Central memory CD4-positive, alpha-beta T cell (primary cell): ENCODE results near the gene GALNT6.

ENCODE experiments used
- DNase-seq: peaks from one replicate; pipeline ENCODE4 v3.0.0; 2022

The GALNT6 gene

GRCh38 chr12:51379571-51379970 lies 11.6 kb downstream of the GALNT6 start:
- no peak for DNase-seq

GRCh38 chr12:51378749-51379148 lies 12.5 kb downstream of the GALNT6 start:
- DNase-seq = no peak

DNA sequence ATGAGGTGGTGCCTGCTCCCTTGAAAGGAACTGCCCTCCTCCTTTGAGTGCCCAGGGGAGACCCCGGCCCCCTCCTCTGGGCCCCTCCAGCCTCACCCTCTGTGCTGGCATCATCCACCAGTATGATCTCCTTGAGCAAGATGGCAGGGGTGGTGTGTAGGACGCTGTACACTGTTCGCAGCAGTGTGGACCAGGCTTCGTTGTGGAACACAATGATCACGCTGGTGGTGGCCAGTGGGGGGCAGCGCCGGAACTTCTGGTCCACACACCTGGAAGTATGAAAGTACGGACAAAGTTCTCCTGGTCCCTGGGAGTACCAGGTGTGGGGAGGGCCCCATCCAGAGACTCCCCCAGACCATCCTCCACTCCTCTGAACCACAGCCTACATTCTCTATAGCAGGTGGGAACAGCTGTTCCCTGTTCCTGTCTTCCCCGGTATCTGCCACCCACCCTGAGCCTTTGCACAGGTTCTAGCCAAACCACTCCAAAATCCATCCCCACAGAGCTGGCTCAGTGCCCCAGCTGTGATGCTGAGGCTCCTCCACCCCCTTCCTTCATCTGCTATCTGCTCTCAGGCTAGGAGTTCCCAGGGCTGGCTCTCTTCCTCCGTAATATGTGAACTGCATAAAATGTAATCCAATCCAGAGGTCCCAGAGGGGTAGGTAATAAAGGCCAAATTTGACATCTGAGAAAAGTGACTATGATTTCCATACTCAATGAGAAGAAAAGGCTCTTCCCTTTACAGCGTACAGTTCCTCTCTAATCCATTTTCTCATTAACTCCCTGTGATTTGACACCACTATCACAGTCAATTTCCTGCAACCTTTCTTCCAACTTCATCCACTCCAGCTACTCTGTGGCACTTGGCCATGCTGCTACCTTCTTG lies 13.9 kb downstream of the GALNT6 start:
- no peak for DNase-seq

- DNase-seq = no peak
Observed at GRCh38 chr12:51374856-51375255, 16.4 kb downstream of the GALNT6 start.

- no peak for DNase-seq
Observed at GRCh38 chr12:51374361-51374760, 16.8 kb downstream of the GALNT6 start.

DNA sequence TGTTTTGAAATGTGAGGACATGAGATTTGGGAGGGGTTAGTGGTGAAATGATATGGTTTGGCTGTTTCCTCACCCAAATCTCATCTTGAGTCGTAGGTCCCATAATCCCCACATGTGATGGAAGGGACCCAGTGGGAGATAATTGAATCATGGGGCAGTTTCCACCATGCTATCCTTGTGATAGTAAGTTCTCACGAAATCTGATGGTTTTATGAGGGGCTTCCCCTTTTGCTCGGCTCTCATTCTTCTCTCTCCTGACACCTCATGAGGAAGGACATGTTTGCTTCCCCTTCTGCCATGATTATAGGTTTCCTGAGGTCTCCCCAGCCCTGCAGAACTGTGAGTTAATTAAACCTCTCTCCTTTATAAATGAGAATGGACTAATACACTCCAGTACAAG lies 18.0 kb downstream of the GALNT6 start:
- DNase-seq = no peak

DNA sequence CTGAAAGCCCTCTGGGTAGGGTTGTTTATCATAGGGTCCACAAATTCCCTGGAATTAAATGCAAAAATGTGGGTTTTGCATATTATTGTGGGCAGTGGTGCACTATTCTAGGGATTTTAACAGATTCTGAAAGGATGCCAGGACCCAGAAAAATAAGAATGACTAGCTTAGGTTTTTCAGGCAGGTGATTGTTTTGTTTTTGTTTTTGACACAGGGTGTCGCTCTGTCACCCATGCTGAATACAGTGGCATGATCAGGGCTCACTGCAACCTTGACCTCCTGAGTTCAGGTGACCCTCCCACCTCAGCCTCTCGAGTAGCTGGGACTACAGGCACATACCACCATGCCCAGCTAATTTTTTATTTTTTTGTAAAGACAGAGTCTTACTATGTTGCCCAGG lies 19.2 kb downstream of the GALNT6 start:
- no peak for DNase-seq

DNA sequence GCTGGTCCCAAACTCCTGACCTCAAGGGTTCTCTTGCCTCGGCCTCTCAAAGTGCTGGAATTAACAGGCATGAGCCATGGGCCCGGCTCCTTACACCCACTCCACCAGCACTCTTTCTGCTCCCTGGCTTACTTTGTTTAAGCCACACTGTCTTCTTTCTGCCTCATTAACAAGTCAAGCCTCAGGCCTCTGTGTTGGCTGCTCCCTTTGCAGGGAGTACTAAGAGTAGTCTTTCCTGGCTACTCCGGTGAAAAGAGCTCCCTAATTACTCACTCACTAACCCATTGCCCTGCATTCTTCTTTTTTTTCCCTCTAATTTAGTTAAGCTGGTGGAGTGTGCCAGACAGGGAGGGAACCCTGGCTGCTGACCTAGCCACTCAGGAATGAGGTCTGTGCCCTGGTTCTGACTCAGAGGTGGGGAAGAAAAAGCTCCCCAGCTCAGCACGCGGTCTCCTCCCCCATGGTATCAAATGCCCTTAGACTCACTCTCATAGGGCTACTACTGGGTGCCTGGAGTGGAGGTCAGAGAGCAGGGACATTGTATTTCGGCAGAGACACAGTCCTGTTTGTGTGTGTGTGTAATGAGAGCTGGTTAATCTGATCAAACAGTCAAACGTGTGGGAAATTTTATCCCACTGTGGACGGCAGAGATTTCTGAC lies 19.8 kb downstream of the GALNT6 start:
- no peak for DNase-seq

DNA sequence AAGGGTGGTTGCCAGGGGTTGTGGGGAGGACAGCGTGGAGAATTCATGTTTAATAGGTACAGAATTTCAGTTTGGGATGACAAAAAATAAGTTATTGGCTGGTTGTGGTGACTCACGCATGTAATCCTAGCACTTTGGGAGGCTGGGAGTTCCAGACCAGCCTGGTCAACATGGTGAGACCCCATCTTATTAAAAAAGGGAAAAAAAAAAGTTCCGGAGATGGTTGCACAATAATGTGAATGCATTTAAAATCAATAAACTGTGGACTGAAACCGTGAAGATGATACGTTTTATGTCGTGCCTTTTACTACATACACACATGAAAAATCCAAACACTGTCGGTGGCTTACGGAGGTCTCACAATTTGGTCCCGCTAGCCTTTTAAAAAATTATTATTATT lies 20.5 kb downstream of the GALNT6 start:
- DNase-seq = no peak

- DNase-seq = no peak
Observed at GRCh38 chr12:51369581-51369980, 21.6 kb downstream of the GALNT6 start.

DNA sequence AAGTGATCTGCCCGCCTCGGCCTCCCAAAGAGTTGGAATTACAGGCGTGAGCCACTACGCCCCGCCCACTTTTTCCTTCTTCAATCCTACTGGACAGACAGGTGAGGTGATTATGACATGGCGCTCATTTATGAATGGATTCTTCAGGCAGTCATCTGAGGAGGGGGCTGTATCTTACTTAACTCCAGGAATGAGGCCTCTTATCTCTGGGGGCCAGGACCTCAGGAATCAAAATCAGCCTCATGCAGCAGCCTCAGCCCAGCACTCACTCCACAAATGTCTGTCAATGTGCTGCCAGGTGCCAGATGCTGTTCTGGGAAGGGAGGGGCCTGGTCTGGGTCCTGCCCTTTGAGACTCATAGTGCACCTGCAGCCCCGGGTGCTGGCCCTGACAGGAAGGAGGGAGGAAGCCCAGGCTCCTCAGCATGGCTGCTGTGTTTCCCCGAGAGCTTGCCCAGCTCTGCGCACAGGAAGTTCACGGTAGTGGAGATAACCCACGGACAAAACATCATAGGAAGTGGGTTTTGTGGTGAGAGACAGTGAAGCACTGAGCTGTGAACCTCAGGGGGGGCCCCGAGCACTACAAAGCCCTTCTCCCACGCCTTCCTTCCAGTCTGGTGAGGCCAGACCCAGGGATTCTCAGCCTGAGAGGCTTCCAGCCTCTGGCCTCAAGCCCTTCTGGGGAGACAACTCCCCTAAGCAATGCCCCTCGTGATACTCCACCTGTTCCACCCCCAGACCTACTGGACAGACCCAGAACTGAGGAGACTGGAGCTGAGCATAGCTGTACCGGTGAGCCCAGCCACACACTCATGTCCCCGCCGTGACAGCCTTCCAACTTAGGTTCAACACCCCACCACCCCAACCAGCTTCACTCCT lies 22.3 kb downstream of the GALNT6 start:
- peak; percentile 98 for DNase-seq

DNA sequence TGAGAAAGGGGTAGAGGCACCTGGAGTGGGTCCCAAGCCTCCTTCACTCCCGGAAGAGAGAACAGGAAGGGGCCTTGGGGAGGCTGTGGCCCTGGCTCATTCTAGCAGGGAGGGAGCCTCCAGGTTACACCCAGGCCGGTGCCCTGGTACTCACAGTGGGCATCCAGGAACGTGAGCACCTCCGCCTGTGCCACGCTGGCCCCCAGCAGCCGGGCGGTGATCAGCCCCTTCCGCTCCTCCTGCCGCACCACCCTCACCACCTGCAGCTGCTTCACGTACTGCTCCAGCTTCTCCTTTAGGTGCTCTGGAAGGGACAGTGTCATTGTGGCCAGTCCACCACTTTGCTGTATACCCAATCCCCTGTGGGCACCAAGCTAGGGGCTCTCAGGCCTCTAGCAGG lies 25.9 kb downstream of the GALNT6 start:
- no peak for DNase-seq

GRCh38 chr12:51364001-51364400 lies 27.2 kb downstream of the GALNT6 start:
- DNase-seq = no peak

GRCh38 chr12:51362747-51363342 lies 28.4 kb downstream of the GALNT6 start:
- no peak for DNase-seq

DNA sequence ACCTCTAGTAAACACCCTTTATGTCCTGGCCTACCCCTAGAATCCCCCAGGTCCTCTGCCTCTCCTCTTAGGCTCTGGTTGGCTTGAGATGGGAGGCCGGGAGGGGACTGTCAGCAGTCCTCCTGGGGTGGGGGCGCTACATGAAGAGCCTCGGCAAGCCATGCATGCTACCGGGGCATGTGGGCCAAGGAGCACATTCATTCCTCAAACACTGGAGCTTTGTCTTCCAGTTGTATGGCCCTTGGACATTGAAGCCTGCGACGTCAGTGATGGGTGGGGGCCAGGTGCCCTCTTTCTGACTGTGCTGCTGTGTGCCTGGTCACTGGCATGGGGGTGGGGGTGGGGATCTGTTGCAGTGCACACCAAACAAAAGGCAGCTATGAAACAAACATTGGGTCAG lies 28.9 kb downstream of the GALNT6 start:
- no peak for DNase-seq

DNA sequence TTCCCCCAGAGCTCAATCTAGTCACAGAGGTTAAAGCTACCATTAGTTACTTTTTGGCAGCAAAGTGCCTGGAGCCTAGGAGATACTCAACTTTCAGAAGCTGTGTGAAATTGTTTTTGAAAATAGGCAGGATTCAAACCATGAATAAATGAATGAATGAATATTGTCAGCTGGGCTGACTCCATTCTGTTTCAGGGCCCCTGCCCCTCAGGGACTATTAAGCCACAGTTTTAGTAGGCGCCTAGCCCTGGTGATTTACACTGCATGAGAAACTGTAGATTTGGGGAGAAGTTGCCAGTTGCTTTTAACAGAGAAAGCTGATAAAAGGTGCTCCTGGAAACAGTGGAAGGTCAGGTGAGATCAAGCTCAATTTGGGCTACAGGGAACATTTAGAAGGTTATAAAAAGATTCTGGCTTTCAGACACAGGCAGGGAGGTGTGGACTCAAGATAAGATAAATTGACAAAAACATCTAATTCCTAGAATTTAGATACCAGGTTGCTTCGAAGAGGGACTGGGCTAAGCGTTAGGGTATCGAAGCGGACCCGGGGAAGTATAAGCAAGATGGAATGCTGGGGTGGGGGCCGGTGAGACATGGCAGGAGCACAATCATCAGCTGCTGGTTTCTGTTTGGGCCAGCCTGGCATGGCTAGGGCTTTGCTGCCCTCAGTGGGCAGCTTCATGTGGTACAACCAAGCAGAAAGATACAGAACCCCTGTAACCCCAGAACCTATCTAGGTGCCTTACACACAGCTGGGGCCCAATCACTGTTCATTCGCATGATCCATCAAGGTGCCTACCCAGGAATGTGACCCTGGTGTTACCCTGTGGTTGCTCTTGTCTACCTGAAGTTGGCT lies 29.8 kb downstream of the GALNT6 start:
- DNase-seq = no peak

DNA sequence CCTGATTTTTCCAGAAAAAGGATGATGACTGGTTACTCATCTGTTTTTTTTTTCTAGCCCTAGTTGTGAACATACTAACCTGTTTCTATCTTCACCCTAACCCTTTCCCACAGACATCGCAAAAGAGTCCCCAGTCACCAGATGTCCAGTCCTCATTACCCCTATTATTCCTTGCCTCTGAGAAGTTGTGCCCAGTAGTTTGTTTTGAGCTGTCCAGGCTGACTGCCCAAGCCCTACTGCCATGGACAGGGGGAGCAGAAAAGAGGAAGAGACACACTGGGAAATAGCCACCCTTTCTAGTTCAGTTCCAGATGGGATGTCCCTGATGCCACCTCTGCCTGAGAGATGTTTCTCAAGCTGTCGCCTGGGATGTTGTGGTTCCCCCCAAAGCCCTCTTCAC lies 30.9 kb downstream of the GALNT6 start:
- no peak for DNase-seq

- no peak for DNase-seq
Observed at GRCh38 chr12:51359851-51360250, 31.4 kb downstream of the GALNT6 start.

- no peak for DNase-seq
Observed at GRCh38 chr12:51358496-51358895, 32.7 kb downstream of the GALNT6 start.

GRCh38 chr12:51357374-51358047 lies 33.7 kb downstream of the GALNT6 start:
- DNase-seq = no peak

GRCh38 chr12:51351913-51352532 lies 39.2 kb downstream of the GALNT6 start:
- DNase-seq = peak; percentile 39
